ENCODE measurements around the gene LRMDA. TPM values are rescaled to one million over a fixed set of nuclear protein-coding genes. Genes with fewer than 3 reads are reported as not detected.

LRMDA gene
- total and polyA plus RNA-seq, 10 of the 15 experiments (the other 5 are each of a cell fraction or from before 2014, with no cell fraction given): 0.07 to 0.54 (median 0.29) TPM; not detected in 4

GRCh38 chr10:75718991-75719390 is 287.6 kb downstream of the LRMDA start:
- RAD21 ChIA-PET (ENCODE audit: unreplicated experiment): no interaction called here
- BruUV-seq (replicated peaks): no TSS peak
- Histone ChIP-seq H4K20me1 (ENCODE audit: control insufficient read depth, insufficient read depth) (no peaks in the 10 kb centered on the region), H3K36me3 (ENCODE audit: control insufficient read depth in 2 of 2, insufficient read depth in 2 of 2, low read length in 1 of 2) (no peaks in the 10 kb centered on the region), H3K27me3 (replicated peaks in 1 of 2; ENCODE audit: control insufficient read depth in 2 of 2, insufficient read depth in 2 of 2, low read length in 1 of 2) (no peaks in the 10 kb centered on the region), H3K27ac (ENCODE audit: control insufficient read depth, insufficient read depth) (no peak overlapping the region), H3K4me1 (ENCODE audit: control insufficient read depth, insufficient read depth, low read length) (no peaks in the 10 kb centered on the region), H3K4me3 (no peak overlapping the region), H2AFZ (ENCODE audit: control insufficient read depth, low read depth, low read length) (no peak overlapping the region), H3K9ac (ENCODE audit: control insufficient read depth, insufficient read depth, low read length) (no peak overlapping the region), H3K9me3 (replicated peaks; ENCODE audit: control insufficient read depth, insufficient read depth, low read length) (no peaks in the 10 kb centered on the region; the same call in 2 of the 3 replicates), H3K79me2 (ENCODE audit: control insufficient read depth, insufficient read depth, low read length) (no peaks in the 10 kb centered on the region), H3K4me2 (ENCODE audit: control insufficient read depth, insufficient read depth) (no peak overlapping the region)
- FAIRE-seq: no peak
- DNase-seq (ENCODE audit: low read depth, low spot score): no peak
- intact Hi-C loops (cut with micrococcal nuclease; ENCODE audit: unreplicated experiment): no loop called here
- in situ Hi-C loops (cut with MboI): no loop called here
- no peak for ATAC-seq
- CTCF ChIA-PET: no interaction called here
- SMC1A ChIA-PET (ENCODE audit: uncharacterized antibody, unreplicated experiment): no interaction called here
- POLR2A ChIA-PET: no interaction called here
- TF ChIP-seq YY1 (IDR thresholded peaks at IDR 0.05; ENCODE audit: low read depth, low read length): no peak
- no peak for TF ChIP-seq LARP7 (IDR thresholded peaks at IDR 0.05)
- no peak for TF ChIP-seq ATF7 (IDR thresholded peaks at IDR 0.05; ENCODE audit: low read depth)
- TF ChIP-seq ZSCAN29 (IDR thresholded peaks at IDR 0.05): no peak
- no peak for TF ChIP-seq ZNF274 (IDR thresholded peaks at IDR 0.05; ENCODE audit: insufficient read depth, insufficient read length)
- no peak for TF ChIP-seq BACH1 (IDR thresholded peaks at IDR 0.05; ENCODE audit: borderline replicate concordance)
- no peak for TF ChIP-seq CHD1 (IDR thresholded peaks at IDR 0.05; ENCODE audit: low read depth, low read length)
- TF ChIP-seq NR2C1 (IDR thresholded peaks at IDR 0.05): no peak
- TF ChIP-seq IRF4 (IDR thresholded peaks at IDR 0.05; ENCODE audit: low read depth, low read length): no peak
- TF ChIP-seq FOXM1 (IDR thresholded peaks at IDR 0.05; ENCODE audit: low read depth, low read length): no peak
- no peak for TF ChIP-seq TBL1XR1 (IDR thresholded peaks at IDR 0.05; ENCODE audit: low read depth, low read length)
- TF ChIP-seq, protein P1, sequence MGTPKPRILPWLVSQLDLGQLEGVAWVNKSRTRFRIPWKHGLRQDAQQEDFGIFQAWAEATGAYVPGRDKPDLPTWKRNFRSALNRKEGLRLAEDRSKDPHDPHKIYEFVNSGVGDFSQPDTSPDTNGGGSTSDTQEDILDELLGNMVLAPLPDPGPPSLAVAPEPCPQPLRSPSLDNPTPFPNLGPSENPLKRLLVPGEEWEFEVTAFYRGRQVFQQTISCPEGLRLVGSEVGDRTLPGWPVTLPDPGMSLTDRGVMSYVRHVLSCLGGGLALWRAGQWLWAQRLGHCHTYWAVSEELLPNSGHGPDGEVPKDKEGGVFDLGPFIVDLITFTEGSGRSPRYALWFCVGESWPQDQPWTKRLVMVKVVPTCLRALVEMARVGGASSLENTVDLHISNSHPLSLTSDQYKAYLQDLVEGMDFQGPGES (IDR thresholded peaks at IDR 0.05): no peak
- TF ChIP-seq, protein P2, sequence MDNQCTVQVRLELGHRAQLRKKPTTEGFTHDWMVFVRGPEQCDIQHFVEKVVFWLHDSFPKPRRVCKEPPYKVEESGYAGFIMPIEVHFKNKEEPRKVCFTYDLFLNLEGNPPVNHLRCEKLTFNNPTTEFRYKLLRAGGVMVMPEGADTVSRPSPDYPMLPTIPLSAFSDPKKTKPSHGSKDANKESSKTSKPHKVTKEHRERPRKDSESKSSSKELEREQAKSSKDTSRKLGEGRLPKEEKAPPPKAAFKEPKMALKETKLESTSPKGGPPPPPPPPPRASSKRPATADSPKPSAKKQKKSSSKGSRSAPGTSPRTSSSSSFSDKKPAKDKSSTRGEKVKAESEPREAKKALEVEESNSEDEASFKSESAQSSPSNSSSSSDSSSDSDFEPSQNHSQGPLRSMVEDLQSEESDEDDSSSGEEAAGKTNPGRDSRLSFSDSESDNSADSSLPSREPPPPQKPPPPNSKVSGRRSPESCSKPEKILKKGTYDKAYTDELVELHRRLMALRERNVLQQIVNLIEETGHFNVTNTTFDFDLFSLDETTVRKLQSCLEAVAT (IDR thresholded peaks at IDR 0.05): no peak
- TF ChIP-seq ZBTB33 (IDR thresholded peaks at IDR 0.05): no peak
- no peak for TF ChIP-seq REST (IDR thresholded peaks at IDR 0.05; ENCODE audit: low read depth, low read length)
- TF ChIP-seq SREBF2 (IDR thresholded peaks at IDR 0.05; ENCODE audit: low read length): no peak
- no peak for TF ChIP-seq HDAC6 (IDR thresholded peaks at IDR 0.05; ENCODE audit: unreplicated experiment)

All from GM12878 (cell line).